WTC11 (cell line): ENCODE results near the gene LAPTM5. TPM values are rescaled to one million over a fixed set of nuclear protein-coding genes. Genes with fewer than 3 reads are reported as not detected.

Experiments
- ATAC-seq: fragments of 200-7000 bp; cut with Tn5 transposase; 2 replicates; pipeline ENCODE4 v1.10.0; 2021; ENCODE audit warnings: mild to moderate bottlenecking, moderate library complexity
- CTCF ChIA-PET: fragments of 300-600 bp; sonication (Branson Sonifier 250); formaldehyde crosslinking; loops from one replicate; lab custom pipeline; 2021; ENCODE audit warnings: antibody characterized with exemption; lab: Charles Lee
- POLR2A ChIA-PET: fragments of 350-600 bp; sonication (Branson Sonifier 250); formaldehyde crosslinking; loops from one replicate; lab custom pipeline; 2021; ENCODE audit warnings: antibody characterized with exemption; lab: Charles Lee
- DNase-seq: peaks from one replicate; pipeline ENCODE4 v3.0.0; 2021; ENCODE audit warnings: low spot score
- H3K27ac Mint-ChIP-seq: 2 replicates; pipeline ENCODE4 v1.8.0; 2021; ENCODE audit warnings: mixed read lengths
- H3K27me3 Mint-ChIP-seq: 2 replicates; pipeline ENCODE4 v1.8.0; 2021; ENCODE audit warnings: low read depth, mild to moderate bottlenecking, moderate library complexity, mixed read lengths
- H3K36me3 Mint-ChIP-seq: 2 replicates; pipeline ENCODE4 v1.8.0; 2021; ENCODE audit warnings: mixed read lengths
- H3K4me1 Mint-ChIP-seq: 2 replicates; pipeline ENCODE4 v1.8.0; 2022; ENCODE audit warnings: mixed read lengths
- H3K4me3 Mint-ChIP-seq: 2 replicates; pipeline ENCODE4 v1.8.0; 2021; ENCODE audit warnings: mild to moderate bottlenecking, moderate library complexity, mixed read lengths
- H3K9me3 Mint-ChIP-seq: 2 replicates; pipeline ENCODE4 v1.8.0; 2021; ENCODE audit warnings: mixed read lengths
- AFF4 ChIP-seq: sonication (generic); formaldehyde crosslinking; IDR thresholded peaks from 2 replicates; pipeline ENCODE4 v1.8.1; 2023; ENCODE audit warnings: mild to moderate bottlenecking, missing genetic modification reagents, borderline replicate concordance
- ATF1 ChIP-seq: sonication (generic); formaldehyde crosslinking; IDR thresholded peaks from 2 replicates; pipeline ENCODE4 v1.8.1; 2023; ENCODE audit warnings: mild to moderate bottlenecking, moderate library complexity, missing genetic modification reagents
- CREB1 ChIP-seq: sonication (generic); formaldehyde crosslinking; IDR thresholded peaks from 2 replicates; pipeline ENCODE4 v1.8.0; 2023; ENCODE audit warnings: mild to moderate bottlenecking, missing genetic modification reagents
- ESRRA ChIP-seq: sonication (generic); formaldehyde crosslinking; IDR thresholded peaks from 2 replicates; pipeline ENCODE4 v1.8.1; 2022; ENCODE audit warnings: mild to moderate bottlenecking, missing genetic modification reagents, borderline replicate concordance
- FOXP1 ChIP-seq: sonication (generic); formaldehyde crosslinking; IDR thresholded peaks from 2 replicates; pipeline ENCODE4 v1.8.0; 2022; ENCODE audit warnings: missing genetic modification reagents, mild to moderate bottlenecking, moderate library complexity, borderline replicate concordance
- IRF1 ChIP-seq: sonication (generic); formaldehyde crosslinking; IDR thresholded peaks from 2 replicates; pipeline ENCODE4 v1.8.0; 2023; ENCODE audit warnings: missing genetic modification reagents
- NFE2L1 ChIP-seq: sonication (generic); formaldehyde crosslinking; IDR thresholded peaks from 2 replicates; pipeline ENCODE4 v1.8.1; 2023; ENCODE audit warnings: missing genetic modification reagents
- PRRX2 ChIP-seq: fragments of 250-450 bp; sonication (Bioruptor Pico); IDR thresholded peaks from 2 replicates; pipeline ENCODE4 v1.8.0; 2021; ENCODE audit warnings: mild to moderate bottlenecking
- RELA ChIP-seq: sonication (generic); formaldehyde crosslinking; IDR thresholded peaks from 2 replicates; pipeline ENCODE4 v1.8.1; 2022; ENCODE audit warnings: missing genetic modification reagents, mild to moderate bottlenecking, borderline replicate concordance
- SP1 ChIP-seq: sonication (generic); formaldehyde crosslinking; conservative IDR thresholded peaks from 2 replicates; pipeline ENCODE4 v1.8.1; 2022; ENCODE audit warnings: missing genetic modification reagents
- TEAD1 ChIP-seq: sonication (generic); formaldehyde crosslinking; IDR thresholded peaks from 2 replicates; pipeline ENCODE4 v1.8.0; 2022; ENCODE audit warnings: mild to moderate bottlenecking, missing genetic modification reagents
- TEAD4 ChIP-seq: sonication (generic); formaldehyde crosslinking; IDR thresholded peaks from 2 replicates; pipeline ENCODE4 v1.8.0; 2022; ENCODE audit warnings: mild to moderate bottlenecking, missing genetic modification reagents
- ZNF138 ChIP-seq: sonication (generic); formaldehyde crosslinking; conservative IDR thresholded peaks from 2 replicates; pipeline ENCODE4 v1.8.1; 2022; ENCODE audit warnings: mild to moderate bottlenecking, moderate library complexity, missing genetic modification reagents
- ZNF232 ChIP-seq: sonication (generic); formaldehyde crosslinking; IDR thresholded peaks from 2 replicates; pipeline ENCODE4 v1.8.0; 2022; ENCODE audit warnings: mild to moderate bottlenecking, missing genetic modification reagents
- total RNA-seq: library from RNA; stranded (reverse); gene quantifications from 3 replicates; pipeline ENCODE4 v1.2.3, GENCODE V29; 2021
- TF ChIP-seq, protein P1 (sequence below): sonication (generic); formaldehyde crosslinking; IDR thresholded peaks from 2 replicates; pipeline ENCODE4 v1.8.1; 2023; ENCODE audit warnings: mild to moderate bottlenecking, missing genetic modification reagents
- TF ChIP-seq, protein P2 (sequence below): sonication (generic); formaldehyde crosslinking; IDR thresholded peaks from 2 replicates; pipeline ENCODE4 v1.8.1; 2022; ENCODE audit warnings: mild to moderate bottlenecking, missing genetic modification reagents, moderate library complexity, borderline replicate concordance

The LAPTM5 gene
- total RNA-seq, 1 experiment from 2014 or later: 1.3 TPM

GRCh38 chr1:30789388-30790255, 32.0 kb upstream of the LAPTM5 start (continued):
- TF ChIP-seq, protein P1, sequence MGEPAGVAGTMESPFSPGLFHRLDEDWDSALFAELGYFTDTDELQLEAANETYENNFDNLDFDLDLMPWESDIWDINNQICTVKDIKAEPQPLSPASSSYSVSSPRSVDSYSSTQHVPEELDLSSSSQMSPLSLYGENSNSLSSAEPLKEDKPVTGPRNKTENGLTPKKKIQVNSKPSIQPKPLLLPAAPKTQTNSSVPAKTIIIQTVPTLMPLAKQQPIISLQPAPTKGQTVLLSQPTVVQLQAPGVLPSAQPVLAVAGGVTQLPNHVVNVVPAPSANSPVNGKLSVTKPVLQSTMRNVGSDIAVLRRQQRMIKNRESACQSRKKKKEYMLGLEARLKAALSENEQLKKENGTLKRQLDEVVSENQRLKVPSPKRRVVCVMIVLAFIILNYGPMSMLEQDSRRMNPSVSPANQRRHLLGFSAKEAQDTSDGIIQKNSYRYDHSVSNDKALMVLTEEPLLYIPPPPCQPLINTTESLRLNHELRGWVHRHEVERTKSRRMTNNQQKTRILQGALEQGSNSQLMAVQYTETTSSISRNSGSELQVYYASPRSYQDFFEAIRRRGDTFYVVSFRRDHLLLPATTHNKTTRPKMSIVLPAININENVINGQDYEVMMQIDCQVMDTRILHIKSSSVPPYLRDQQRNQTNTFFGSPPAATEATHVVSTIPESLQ (CRISPR knock-in tag): no peak

DNA sequence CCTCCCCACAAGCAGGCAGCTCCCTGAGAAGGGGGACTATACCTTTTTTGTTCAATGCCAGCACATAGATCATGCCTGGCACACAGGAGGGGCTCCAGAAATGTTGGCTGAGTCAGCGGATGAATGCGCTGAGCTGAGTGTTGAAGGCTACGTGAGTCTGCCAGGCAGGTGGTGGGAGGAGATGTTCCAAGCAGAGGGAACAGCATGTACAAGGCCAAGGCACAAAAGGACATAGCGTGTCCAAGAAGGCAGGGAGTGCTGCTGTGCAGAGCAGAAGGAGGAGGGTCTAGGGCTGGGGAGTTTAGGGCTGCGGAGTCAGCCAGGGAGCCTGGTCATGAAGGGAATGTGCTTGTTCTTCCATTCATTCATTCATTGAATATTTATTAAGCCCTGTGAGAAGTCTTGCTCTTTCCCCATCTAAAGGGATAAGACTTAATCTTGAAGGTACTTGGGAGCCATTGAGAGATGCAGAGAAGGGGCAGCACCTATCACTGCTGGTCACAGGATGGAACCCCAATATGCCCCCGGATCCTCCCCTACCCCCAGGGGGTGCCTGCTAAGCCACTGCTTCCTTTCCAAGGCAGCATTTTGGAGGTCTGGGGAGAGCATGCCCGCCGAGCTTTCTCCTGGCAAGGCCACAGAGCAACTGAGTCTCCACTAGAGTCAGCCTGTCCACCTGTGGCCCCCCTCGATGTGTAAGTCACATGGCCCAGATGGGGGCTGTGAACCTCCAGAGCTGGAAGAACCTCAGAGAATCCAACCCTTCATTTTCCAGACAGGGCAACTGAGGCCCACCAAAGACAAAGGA, 31.2 kb upstream of the LAPTM5 start:
- no peak for TF ChIP-seq TEAD4 (CRISPR knock-in tag)
- TF ChIP-seq, all 79 proteins: peak for 0
- Mint-ChIP-seq H3K27me3 (no peaks in the 10 kb centered on the region; the same call in 1 of the 2 replicates), H3K9me3 (no peaks in the 10 kb centered on the region), H3K4me1 (peaks cover 4% of the 10 kb centered on the region), H3K4me3 (no peak overlapping the region), H3K36me3 (no peaks in the 10 kb centered on the region), H3K27ac (no peak overlapping the region)
- CTCF ChIA-PET: interaction anchor here (1.1 to 9.2 kb wide), 3 partner anchors 9 to 123 kb away, joined by 6 to 134 read pairs (median 9); partner anchors contain the start of gene SDC3
- DNase-seq (no peak), ATAC-seq (no peak)
- POLR2A ChIA-PET: no interaction called here

- Mint-ChIP-seq H3K27me3 (no peaks in the 10 kb centered on the region; the same call in 1 of the 2 replicates), H3K4me1 (peaks cover 10% of the 10 kb centered on the region), H3K27ac (no peak overlapping the region), H3K36me3 (no peaks in the 10 kb centered on the region), H3K9me3 (no peaks in the 10 kb centered on the region), H3K4me3 (no peak overlapping the region)
- DNase-seq: no peak
- no peak for ATAC-seq
- TF ChIP-seq PRRX2 (CRISPR knock-in tag) (no peak), ESRRA (CRISPR knock-in tag) (no peak)
- POLR2A ChIA-PET: no interaction called here
- CTCF ChIA-PET: interaction anchor here (1.1 to 9.2 kb wide), 3 partner anchors 8 to 124 kb away, joined by 6 to 134 read pairs (median 9); partner anchors contain the start of gene SDC3
Measured at GRCh38 chr1:30787856-30788495, 30.4 kb upstream of the LAPTM5 start.

DNA sequence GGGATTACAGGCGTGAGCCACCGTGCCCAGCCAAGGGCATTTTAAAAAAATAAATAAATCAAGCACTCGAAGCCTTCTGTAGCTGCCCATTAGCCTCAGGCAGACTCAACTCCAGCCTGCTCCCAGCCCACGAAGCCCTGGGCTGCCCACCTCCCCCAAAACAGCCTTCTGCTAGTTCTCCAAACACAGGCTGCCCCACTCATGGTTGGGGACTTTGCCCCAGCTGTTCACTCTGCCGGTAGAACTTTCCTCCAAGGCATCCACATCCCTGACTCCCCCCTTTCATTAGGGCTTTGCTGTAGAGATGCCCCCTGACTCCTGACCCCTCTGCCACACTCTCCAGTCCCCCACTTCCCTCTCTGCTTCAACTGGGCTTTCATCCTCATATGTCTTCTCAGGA, 29.7 kb upstream of the LAPTM5 start:
- peaks cover 14% of the 10 kb centered on the region for H3K4me1 Mint-ChIP-seq
- H3K27ac Mint-ChIP-seq: no peak overlapping the region
- no peak overlapping the region for H3K4me3 Mint-ChIP-seq
- no peaks in the 10 kb centered on the region for H3K9me3 Mint-ChIP-seq
- ChIA-PET CTCF (interaction anchor here (0.7 to 9.2 kb wide), 6 partner anchors 8 to 138 kb away, joined by 3 to 134 read pairs (median 7); partner anchors contain the start of gene SDC3), POLR2A (no interaction called here)
- no peak for ATAC-seq
- H3K36me3 Mint-ChIP-seq: no peaks in the 10 kb centered on the region
- DNase-seq: no peak
- no peaks in the 10 kb centered on the region; the same call in 1 of the 2 replicates for H3K27me3 Mint-ChIP-seq
- TF ChIP-seq FOXP1 (CRISPR knock-in tag) (no peak), ATF1 (CRISPR knock-in tag) (no peak), IRF1 (CRISPR knock-in tag) (no peak), RELA (CRISPR knock-in tag) (no peak), AFF4 (no peak), CREB1 (CRISPR knock-in tag) (no peak), TEAD1 (CRISPR knock-in tag) (no peak), ZNF138 (CRISPR knock-in tag) (no peak), SP1 (CRISPR knock-in tag) (no peak), NFE2L1 (CRISPR knock-in tag) (no peak), ZNF232 (CRISPR knock-in tag) (no peak)
- TF ChIP-seq, protein P2, sequence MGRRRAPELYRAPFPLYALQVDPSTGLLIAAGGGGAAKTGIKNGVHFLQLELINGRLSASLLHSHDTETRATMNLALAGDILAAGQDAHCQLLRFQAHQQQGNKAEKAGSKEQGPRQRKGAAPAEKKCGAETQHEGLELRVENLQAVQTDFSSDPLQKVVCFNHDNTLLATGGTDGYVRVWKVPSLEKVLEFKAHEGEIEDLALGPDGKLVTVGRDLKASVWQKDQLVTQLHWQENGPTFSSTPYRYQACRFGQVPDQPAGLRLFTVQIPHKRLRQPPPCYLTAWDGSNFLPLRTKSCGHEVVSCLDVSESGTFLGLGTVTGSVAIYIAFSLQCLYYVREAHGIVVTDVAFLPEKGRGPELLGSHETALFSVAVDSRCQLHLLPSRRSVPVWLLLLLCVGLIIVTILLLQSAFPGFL (CRISPR knock-in tag): no peak
